GM12892 (cell line): Measurements from ENCODE around the gene VMAC.

Experiments used
- POLR2A ChIP-seq: IDR thresholded peaks from 2 replicates; pipeline ENCODE4 v1.6.1; 2011; ENCODE audit warnings: low read depth, low read length, control low read depth
- POLR2AphosphoS5 ChIP-seq: IDR thresholded peaks from 2 replicates; pipeline ENCODE4 v1.6.1; 2011; ENCODE audit warnings: low read depth, low read length, control low read depth
- TAF1 ChIP-seq: IDR thresholded peaks from 2 replicates; pipeline ENCODE4 v1.6.1; 2011; ENCODE audit warnings: low read depth, mild to moderate bottlenecking, control low read depth, low read length, borderline replicate concordance

GRCh38 chr19:5864725-5865486 is 39.8 kb upstream of the VMAC start:
- TF ChIP-seq POLR2A (no peak), POLR2AphosphoS5 (no peak), TAF1 (no peak)
